K562 (cell line): ENCODE results near the gene RFLNA. TPM values are rescaled to one million over a fixed set of nuclear protein-coding genes. Genes with fewer than 3 reads are reported as not detected.

ENCODE experiments used
- ATAC-seq: fragments of 200-7000 bp; cut with Tn5 transposase; 3 replicates; pipeline ENCODE4 v1.9.1; 2020; ENCODE audit warnings: moderate library complexity
- BruUV-seq: library from RNA; stranded (reverse); fragments of 400-500 nt; replicated peaks from 2 replicates; lab custom pipeline; 2021; lab: Mats Ljungman, UMichigan
- CTCF ChIA-PET: fragments of 300-600 bp; formaldehyde crosslinking; extraction: SDS; loops from one replicate; lab custom pipeline; 2021; ENCODE audit warnings: low intra/inter-chr PET ratio; lab: Yijun Ruan, JAX
- POLR2A ChIA-PET: fragments of 300-600, 350-650 bp; sonication (Branson Sonifier 250); formaldehyde crosslinking; extraction: SDS; loops from one replicate; lab custom pipeline; 2021; ENCODE audit warnings: antibody characterized with exemption, inconsistent platforms; lab: Yijun Ruan, JAX
- DNase-seq, 4 experiments: peaks; one replicate each; pipeline versions ENCODE4 v3.0.0 to v3.0.0-alpha.2; 2011 to 2018; ENCODE audit warnings: low spot score in 3 of 4, mixed read lengths in 3 of 4; ENCODE audit errors: extremely low read depth in 1 of 4
- FAIRE-seq: peaks from 2 replicates; lab custom pipeline; 2011; peaks lifted over from hg19 to GRCh38; lab: Jason Lieb, UNC
- H2AFZ ChIP-seq: 2 replicates; pipeline ENCODE4 v1.6.0; 2011; ENCODE audit warnings: low read depth, low read length, control low read depth, inconsistent platforms
- H3K27ac ChIP-seq: fragments of 200-600 bp; 3 replicates; pipeline ENCODE4 v1.8.0; 2011; ENCODE audit warnings: low read depth, mild to moderate bottlenecking, control low read depth, inconsistent platforms, low read length, moderate library complexity, mixed read lengths; ENCODE audit errors: extremely low read depth
- H3K27me3 ChIP-seq, 2 experiments: fragments of 300-600 bp in 1 of 2; 2 replicates in 1 of 2; 3 replicates in 1 of 2; pipeline versions ENCODE4 v1.6.0 to v1.8.0; 2011; ENCODE audit warnings: inconsistent platforms in 2 of 2, low read length in 2 of 2, mild to moderate bottlenecking in 1 of 2, mixed read lengths in 1 of 2, moderate library complexity in 1 of 2; ENCODE audit not compliant: control insufficient read depth in 2 of 2, insufficient read depth in 2 of 2
- H3K36me3 ChIP-seq: fragments of 300-600 bp; 3 replicates; pipeline ENCODE4 v1.8.0; 2011; ENCODE audit warnings: mild to moderate bottlenecking, low read length, inconsistent platforms; ENCODE audit not compliant: control insufficient read depth, insufficient read depth
- H3K4me1 ChIP-seq, 2 experiments: fragments of 200-600 bp in 1 of 2; replicated peaks in 1 of 2; 2 replicates in 1 of 2; 3 replicates in 1 of 2; pipeline versions ENCODE4 v1.5.1 to v1.8.0; 2011; ENCODE audit warnings: inconsistent platforms in 2 of 2, low read length in 2 of 2, mild to moderate bottlenecking in 1 of 2, mixed read lengths in 1 of 2, moderate library complexity in 1 of 2; ENCODE audit not compliant: control insufficient read depth in 2 of 2, insufficient read depth in 2 of 2
- H3K4me2 ChIP-seq: 2 replicates; pipeline ENCODE4 v1.6.1; 2011; ENCODE audit warnings: low read length, control low read depth, inconsistent platforms, mixed read lengths; ENCODE audit not compliant: insufficient read depth
- H3K4me3 ChIP-seq: fragments of 200-600 bp; sonication (generic), shearing (Covaris generic); 2 replicates; pipeline ENCODE4 v1.5.1; 2016; ENCODE audit warnings: control low read depth, inconsistent platforms
- H3K79me2 ChIP-seq: fragments of 200-600 bp; 3 replicates; pipeline ENCODE4 v1.8.0; 2011; ENCODE audit warnings: low read length, inconsistent platforms; ENCODE audit not compliant: control insufficient read depth, insufficient read depth
- H3K9ac ChIP-seq, 2 experiments: 2 replicates each; pipeline versions ENCODE4 v1.6.0 to v1.6.1; 2011; ENCODE audit warnings: low read depth in 2 of 2, low read length in 2 of 2, control low read depth in 1 of 2, inconsistent platforms in 1 of 2, mild to moderate bottlenecking in 1 of 2, mixed read lengths in 1 of 2; ENCODE audit not compliant: insufficient read depth in 1 of 2
- H3K9me1 ChIP-seq: one replicate; pipeline ENCODE4 v1.6.0; 2011; ENCODE audit warnings: inconsistent platforms, mild to moderate bottlenecking, low read length, moderate library complexity; ENCODE audit not compliant: control insufficient read depth, insufficient read depth
- H3K9me3 ChIP-seq: replicated peaks from 2 replicates; pipeline ENCODE4 v1.5.1; 2011; ENCODE audit warnings: low read depth, low read length, inconsistent platforms; ENCODE audit not compliant: control insufficient read depth, insufficient read depth
- H4K20me1 ChIP-seq: replicated peaks from 2 replicates; pipeline ENCODE4 v1.6.1; 2011; ENCODE audit warnings: low read length, inconsistent platforms, mixed read lengths; ENCODE audit not compliant: control insufficient read depth, insufficient read depth
- AFF1 ChIP-seq, 2 experiments: fragments of 450-650 bp; IDR thresholded peaks; 2 replicates each; pipeline ENCODE4 v1.6.1; 2018; ENCODE audit warnings: mild to moderate bottlenecking in 2 of 2, low read depth in 1 of 2; ENCODE audit not compliant: partially characterized antibody in 2 of 2
- ARID3B ChIP-seq: fragments of 250-450 bp; sonication (Bioruptor Pico); IDR thresholded peaks from 2 replicates; pipeline ENCODE4 v1.4.0; 2020; ENCODE audit warnings: borderline replicate concordance
- BRF1 ChIP-seq: IDR thresholded peaks from 3 replicates; pipeline ENCODE4 v1.6.1; 2011; ENCODE audit warnings: borderline replicate concordance, mild to moderate bottlenecking; ENCODE audit not compliant: insufficient read length; ENCODE audit errors: extremely low read depth
- FOS ChIP-seq: IDR thresholded peaks from 3 replicates; pipeline ENCODE4 v1.6.1; 2011; ENCODE audit not compliant: insufficient read length; ENCODE audit errors: extremely low read depth
- GATA2 ChIP-seq: sonication (generic); formaldehyde crosslinking; IDR thresholded peaks from 2 replicates; pipeline ENCODE4 v1.4.0; 2020; ENCODE audit warnings: mild to moderate bottlenecking, missing genetic modification reagents
- KAT8 ChIP-seq: fragments of 450-650 bp; IDR thresholded peaks from 2 replicates; pipeline ENCODE4 v1.6.1; 2016; ENCODE audit warnings: low read depth, mild to moderate bottlenecking
- NR1H2 ChIP-seq: sonication (generic); formaldehyde crosslinking; IDR thresholded peaks from 2 replicates; pipeline ENCODE4 v1.4.0; 2020; ENCODE audit warnings: mild to moderate bottlenecking, missing genetic modification reagents
- RBM15 ChIP-seq: fragments of 200-400 bp; formaldehyde crosslinking; IDR thresholded peaks from 2 replicates; pipeline ENCODE4 v1.6.1; 2018; ENCODE audit warnings: mild to moderate bottlenecking, low read length, moderate library complexity; ENCODE audit not compliant: insufficient read depth
- SP2 ChIP-seq: IDR thresholded peaks from 2 replicates; pipeline ENCODE4 v1.6.1; 2011; ENCODE audit warnings: mild to moderate bottlenecking, low read depth, low read length, moderate library complexity; ENCODE audit not compliant: poor library complexity, severe bottlenecking; ENCODE audit errors: extremely low read depth
- U2AF1 ChIP-seq: fragments of 200-400 bp; formaldehyde crosslinking; optimal IDR thresholded peaks from 2 replicates; pipeline ENCODE3; 2017; ENCODE audit warnings: mild to moderate bottlenecking, low read depth, low read length, moderate library complexity
- USF2 ChIP-seq: sonication (generic); formaldehyde crosslinking; IDR thresholded peaks from 2 replicates; pipeline ENCODE4 v1.5.0; 2020; ENCODE audit warnings: missing genetic modification reagents
- ZNF445 ChIP-seq: fragments of 250-450 bp; sonication (Bioruptor Pico); IDR thresholded peaks from 2 replicates; pipeline ENCODE4 v1.4.0; 2020; ENCODE audit warnings: low read depth, mild to moderate bottlenecking, moderate library complexity
- ZNF830 ChIP-seq: fragments of 250-450 bp; sonication (Bioruptor Pico); IDR thresholded peaks from 2 replicates; pipeline ENCODE4 v1.5.0; 2021; ENCODE audit warnings: mild to moderate bottlenecking
- WGBS: fragments of 100-300 bp; shearing (Covaris generic); methylation state at CpG from one replicate; pipeline ENCODE4 v1.1.6; 2016; ENCODE audit warnings: low coverage, mixed read lengths; ENCODE audit not compliant: insufficient coverage; ENCODE audit errors: missing lambda C conversion rate; 5-methylcytosine and 5-hydroxymethylcytosine counted together
- in situ Hi-C: fragments of 300-500 bp; cut with MboI; formaldehyde crosslinking; loops from 4 replicates; pipeline ENCODE4 v1.15.0; 2018; ENCODE audit warnings: inconsistent platforms, mixed read lengths
- intact Hi-C: fragments of 100-400 bp; cut with micrococcal nuclease; formaldehyde crosslinking; loops from 2 replicates; pipeline ENCODE4 v1.14.2; 2022
- polyA plus RNA-seq, 8 experiments: library from polyadenylated mRNA; depleted of rRNA in 4 of 8; stranded (reverse) in 5 of 8; unstranded in 3 of 8; fragments of >200 nt; fragmentation: Nextera tagmentation in 2 of 8; fragmentation: Illumina TruSeq in 1 of 8; extraction: Ambion mirVana in 2 of 8; extraction: Trizol in 1 of 8; gene quantifications; 2 replicates each; pipeline versions ENCODE4 v1.2.1 to v1.2.3, GENCODE V29; 2011 to 2014; ENCODE audit warnings: inconsistent platforms in 1 of 8, missing spikeins in 1 of 8
- total RNA-seq, 7 experiments: library from RNA; depleted of rRNA in 6 of 7; stranded (reverse); fragments of >200 nt in 6 of 7; fragmentation: Illumina TruSeq in 2 of 7; extraction: Trizol in 2 of 7; gene quantifications; 2 replicates each; pipeline versions ENCODE4 v1.2.1 to v1.2.3, GENCODE V29; 2011 to 2021; ENCODE audit warnings: low replicate concordance in 1 of 7

The RFLNA gene
- total and polyA plus RNA-seq, 9 of the 15 experiments (the other 6 are each of a cell fraction or from before 2014, with no cell fraction given), result not detected

- TF ChIP-seq RBM15 (no peak), NR1H2 (CRISPR knock-in tag) (no peak), GATA2 (CRISPR knock-in tag) (peak; percentile 51; the same call in 1 of the 2 replicates), U2AF1 (no peak)
Observed at GRCh38 chr12:124276337-124276736, 18.6 kb upstream of the RFLNA start (continued).

- DNase-seq, result no peak
- CTCF ChIA-PET, result interaction anchor here (0.6 kb wide), 1 partner anchor 19 kb away, joined by 3 read pairs; no protein-coding TSS in a partner anchor
- Histone ChIP-seq H3K4me1 (peaks cover 0 to 2% of the 10 kb centered on the region in 2 experiments; a peak in 2 of 5 replicates), H2AFZ (no peak overlapping the region), H3K9me1 (no peaks in the 10 kb centered on the region), H3K4me3 (no peak overlapping the region), H3K9ac (peak overlapping the region in 1 of 2 experiments; percentile 31; a peak in 1 of 4 replicates), H4K20me1 (no peaks in the 10 kb centered on the region), H3K36me3 (no peaks in the 10 kb centered on the region), H3K9me3 (no peaks in the 10 kb centered on the region; the same call in 1 of the 2 replicates), H3K79me2 (no peaks in the 10 kb centered on the region), H3K4me2 (no peak overlapping the region), H3K27ac (no peak overlapping the region), H3K27me3 (peaks cover 34 to 50% of the 10 kb centered on the region in 2 experiments)
- FAIRE-seq, result no peak
- intact Hi-C loops, result no loop called here
- no TSS peak for BruUV-seq
- POLR2A ChIA-PET, result interaction anchor here (0.6 to 1.6 kb wide), 7 partner anchors 21 to 633 kb away, joined by 3 to 4 read pairs (median 3); no protein-coding TSS in a partner anchor
- in situ Hi-C loops, result no loop called here
- WGBS, result 4% methylated on average over 11 of the region's 16 CpGs
- no peak for ATAC-seq
- TF ChIP-seq FOS (no peak), ZNF830 (no peak), SP2 (no peak), KAT8 (no peak), AFF1 (IDR thresholded peaks at IDR 0.05; ENCODE audit: low read depth in 1 of 2, partially characterized antibody in 2 of 2) (no peak), BRF1 (no peak), ZNF445 (CRISPR knock-in tag) (no peak), ARID3B (CRISPR knock-in tag) (no peak), USF2 (CRISPR knock-in tag) (peak; percentile 58; the same call in 1 of the 2 replicates)
Observed at GRCh38 chr12:124277394-124278241, 17.3 kb upstream of the RFLNA start.
